Transverse colon (tissue), 4 donors: ENCODE data around the gene MPPED2. TPM values are rescaled to one million over a fixed set of nuclear protein-coding genes. Genes with fewer than 3 reads are reported as not detected.

ENCODE experiments used
- DNase-seq: peaks from one replicate; pipeline ENCODE4 v3.0.0-alpha.2; 2019
- H3K27ac ChIP-seq, 4 donors: fragments of 200-600 bp; sonication (generic); 2 replicates each; pipeline ENCODE4 v1.5.1; 2016 to 2018; ENCODE audit warnings: inconsistent platforms in 4 of 4
- H3K27me3 ChIP-seq: fragments of 200-600 bp; sonication (generic); 2 replicates; pipeline ENCODE4 v1.5.1; 2017; ENCODE audit warnings: inconsistent platforms
- H3K36me3 ChIP-seq, 4 donors: fragments of 200-600 bp; sonication (generic); 2 replicates each; pipeline ENCODE4 v1.5.1; 2017 to 2019; ENCODE audit warnings: inconsistent platforms in 4 of 4
- H3K4me1 ChIP-seq, 4 donors: fragments of 200-600 bp; sonication (generic); 2 replicates each; pipeline ENCODE4 v1.5.1; 2017 to 2020; ENCODE audit warnings: inconsistent platforms in 4 of 4
- H3K4me3 ChIP-seq, 4 donors: fragments of 200-600 bp; sonication (generic); 1 replicate in 1 of 4; 2 replicates in 3 of 4; pipeline versions ENCODE4 v1.5.1 to v1.6.1; 2017 to 2019; ENCODE audit warnings: inconsistent platforms in 4 of 4
- H3K9me3 ChIP-seq, 2 donors: fragments of 200-600 bp; sonication (generic); 2 replicates each; pipeline ENCODE4 v1.5.1; 2017 to 2019; ENCODE audit warnings: inconsistent platforms in 2 of 2
- CTCF ChIP-seq, 5 experiments: fragments of 200-600 bp in 3 of 5; fragments of 450-650 bp in 2 of 5; sonication (generic) in 3 of 5; IDR thresholded peaks; 1 replicate in 2 of 5; 2 replicates in 3 of 5; pipeline ENCODE4 v1.5.1; 2016 to 2017; ENCODE audit warnings: antibody characterized with exemption in 5 of 5, inconsistent platforms in 3 of 5, mild to moderate bottlenecking in 2 of 5, moderate library complexity in 1 of 5
- EP300 ChIP-seq: sonication (generic); formaldehyde crosslinking; IDR thresholded peaks from one replicate; pipeline ENCODE4 v1.6.1; 2017; ENCODE audit warnings: antibody characterized with exemption, low read depth
- POLR2A ChIP-seq: fragments of 450-650 bp; IDR thresholded peaks from one replicate; pipeline ENCODE4 v1.6.1; 2016; ENCODE audit warnings: antibody characterized with exemption, mild to moderate bottlenecking, moderate library complexity
- POLR2AphosphoS5 ChIP-seq, 3 donors: sonication (generic); formaldehyde crosslinking; IDR thresholded peaks; one replicate each; pipeline ENCODE4 v1.6.1; 2016; ENCODE audit warnings: antibody characterized with exemption in 3 of 3
- WGBS, 2 donors: methylation state at CpG; one replicate each; pipeline ENCODE4 v1.1.5; 2018; ENCODE audit warnings: low coverage in 1 of 2; 5-methylcytosine and 5-hydroxymethylcytosine counted together
- in situ Hi-C, 4 donors: fragments of 200-750 bp; cut with MboI; loops; one replicate each; pipeline versions ENCODE4 v1.15.0 to v1.15.1; 2017; ENCODE audit warnings: low sequenced_read_pairs in 3 of 4, low pct_ligation_motif_present in 1 of 4, low pct_unique_long_range_greater_than_20kb in 1 of 4
- intact Hi-C: fragments of 100-400 bp; cut with DNase I; formaldehyde crosslinking; loops from one replicate; pipeline ENCODE4 v1.15.1; 2023; ENCODE audit warnings: low total_unique reads
- total RNA-seq, 4 donors: library from RNA; depleted of rRNA; stranded (reverse); fragments of >200 nt; gene quantifications; one replicate each; pipeline ENCODE4 v1.1.0, GENCODE V29; 2016

Gene MPPED2
- total RNA-seq, 4 donors from 2014 or later, result 1.4 to 1.6 TPM; not detected in 2

DNA sequence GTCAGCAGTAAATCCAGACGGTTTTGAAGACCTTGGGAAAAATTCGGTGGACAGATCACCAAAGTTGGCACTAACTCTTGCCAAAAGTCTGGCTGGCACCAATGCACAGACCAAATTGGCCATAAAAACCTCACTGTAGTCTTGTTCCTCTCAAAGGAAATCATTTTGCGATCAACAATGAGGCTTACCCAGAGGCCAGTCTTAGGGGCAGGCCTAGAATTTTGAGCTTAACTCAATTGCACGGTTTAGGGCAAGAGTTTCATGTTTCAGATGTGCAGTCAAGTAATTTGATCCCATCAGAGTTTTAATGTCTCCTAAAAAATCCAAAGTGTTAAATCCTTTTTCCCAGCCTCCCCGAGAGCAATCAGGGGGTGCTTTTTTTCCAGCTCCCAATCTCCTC, 19.0 kb downstream of the MPPED2 start:
- Histone ChIP-seq H3K4me1 (no peaks in the 10 kb centered on the region), H3K36me3 (no peaks in the 10 kb centered on the region), H3K9me3 (no peaks in the 10 kb centered on the region), H3K4me3 (no peak overlapping the region), H3K27me3 (no peaks in the 10 kb centered on the region), H3K27ac (no peak overlapping the region)
- 44 to 54% methylated on average over 4 to 5 of the region's 5 CpGs for WGBS, 2 donors
- DNase-seq, result no peak
- TF ChIP-seq CTCF (IDR thresholded peaks at IDR 0.05) (no peak), POLR2AphosphoS5 (IDR thresholded peaks at IDR 0.05) (no peak), EP300 (no peak), POLR2A (no peak)
- intact Hi-C loops (no loop called here), in situ Hi-C loops (no loop called here)

GRCh38 chr11:30566482-30566881, 19.7 kb downstream of the MPPED2 start:
- Histone ChIP-seq H3K4me3 (no peak overlapping the region), H3K4me1 (no peaks in the 10 kb centered on the region), H3K36me3 (no peaks in the 10 kb centered on the region), H3K9me3 (no peaks in the 10 kb centered on the region), H3K27ac (no peak overlapping the region), H3K27me3 (no peaks in the 10 kb centered on the region)
- intact Hi-C loops, result no loop called here
- in situ Hi-C loops, result no loop called here
- no peak for DNase-seq
- no peak for TF ChIP-seq EP300
- TF ChIP-seq POLR2AphosphoS5 (IDR thresholded peaks at IDR 0.05), result no peak
- TF ChIP-seq CTCF (IDR thresholded peaks at IDR 0.05), result no peak
- TF ChIP-seq POLR2A, result no peak
- WGBS, 2 donors, result 76 to 80% methylated on average over 1 to 3 of the region's 3 CpGs

GRCh38 chr11:30565027-30565426, 21.1 kb downstream of the MPPED2 start:
- 68 to 71% methylated on average over 7 to 10 of the region's 10 CpGs for WGBS, 2 donors
- in situ Hi-C loops (no loop called here), intact Hi-C loops (no loop called here)
- DNase-seq, result no peak
- H3K27ac ChIP-seq, result no peak overlapping the region
- TF ChIP-seq POLR2A, result no peak
- TF ChIP-seq POLR2AphosphoS5 (IDR thresholded peaks at IDR 0.05), result no peak
- no peak for TF ChIP-seq CTCF (IDR thresholded peaks at IDR 0.05)
- TF ChIP-seq EP300, result no peak
- no peaks in the 10 kb centered on the region for H3K27me3 ChIP-seq
- no peaks in the 10 kb centered on the region for H3K36me3 ChIP-seq
- H3K9me3 ChIP-seq, result no peaks in the 10 kb centered on the region
- no peak overlapping the region for H3K4me3 ChIP-seq
- H3K4me1 ChIP-seq, result no peaks in the 10 kb centered on the region

GRCh38 chr11:30561691-30562415, 24.3 kb downstream of the MPPED2 start:
- DNase-seq, result no peak
- in situ Hi-C loops, result no loop called here

More at GRCh38 chr11:30561691-30562415, 24.3 kb downstream of the MPPED2 start:
- TF ChIP-seq EP300 (no peak), POLR2A (no peak), POLR2AphosphoS5 (IDR thresholded peaks at IDR 0.05) (no peak), CTCF (IDR thresholded peaks at IDR 0.05) (no peak)
- no peaks in the 10 kb centered on the region for H3K9me3 ChIP-seq
- 45 to 86% methylated on average over 1 of the region's 1 CpG for WGBS, 2 donors
- H3K27ac ChIP-seq, result no peak overlapping the region
- no peaks in the 10 kb centered on the region for H3K4me1 ChIP-seq
- H3K36me3 ChIP-seq, result no peaks in the 10 kb centered on the region
- intact Hi-C loops, result no loop called here
- H3K4me3 ChIP-seq, result no peak overlapping the region
- no peaks in the 10 kb centered on the region for H3K27me3 ChIP-seq
